HepG2 (cell line): ENCODE results near the gene NFATC2. TPM values are rescaled to one million over a fixed set of nuclear protein-coding genes. Genes with fewer than 3 reads are reported as not detected.

Source experiments
- ARID5B ChIP-seq: IDR thresholded peaks from 2 replicates; pipeline ENCODE4 v1.4.0; 2020; ENCODE audit warnings: mild to moderate bottlenecking, missing genetic modification reagents
- DPF2 ChIP-seq: sonication (generic); formaldehyde crosslinking; IDR thresholded peaks from 2 replicates; pipeline ENCODE4 v1.4.0; 2020; ENCODE audit warnings: mild to moderate bottlenecking, low read depth, missing genetic modification reagents, borderline replicate concordance
- EHMT2 ChIP-seq: fragments of 200-600 bp; sonication (generic); IDR thresholded peaks from 2 replicates; pipeline ENCODE4 v1.7.0; 2017; ENCODE audit warnings: antibody characterized with exemption, low read depth, low read length, borderline replicate concordance
- HNF1A ChIP-seq, 2 experiments: sonication (generic) in 1 of 2; formaldehyde crosslinking in 1 of 2; IDR thresholded peaks; 2 replicates each; pipeline versions ENCODE4 v1.4.0 to v1.6.1; 2016 to 2020; ENCODE audit warnings: borderline replicate concordance in 1 of 2, low read depth in 1 of 2, mild to moderate bottlenecking in 1 of 2, missing genetic modification reagents in 1 of 2
- IRF9 ChIP-seq: sonication (generic); formaldehyde crosslinking; IDR thresholded peaks from 2 replicates; pipeline ENCODE4 v1.8.0; 2022; ENCODE audit warnings: missing genetic modification reagents, mild to moderate bottlenecking, borderline replicate concordance
- SRSF4 ChIP-seq: fragments of 200-400 bp; formaldehyde crosslinking; IDR thresholded peaks from one replicate; pipeline ENCODE4 v1.6.1; 2018; ENCODE audit warnings: mild to moderate bottlenecking, low read depth, low read length, moderate library complexity; ENCODE audit not compliant: poor library complexity, severe bottlenecking
- TFDP1 ChIP-seq: IDR thresholded peaks from 2 replicates; pipeline ENCODE4 v1.6.1; 2016; ENCODE audit warnings: missing compliant biosample characterization, missing genetic modification reagents, borderline replicate concordance
- ZFY ChIP-seq: sonication (generic); formaldehyde crosslinking; IDR thresholded peaks from 2 replicates; pipeline ENCODE4 v1.4.0; 2020; ENCODE audit warnings: missing genetic modification reagents
- ZNF383 ChIP-seq: sonication (generic); formaldehyde crosslinking; IDR thresholded peaks from 2 replicates; pipeline ENCODE4 v1.4.0; 2020; ENCODE audit warnings: missing genetic modification reagents, mild to moderate bottlenecking, borderline replicate concordance
- ZNF724P ChIP-seq: sonication (generic); formaldehyde crosslinking; IDR thresholded peaks from 2 replicates; pipeline ENCODE4 v1.8.0; 2022; ENCODE audit warnings: missing genetic modification reagents, borderline replicate concordance
- polyA plus RNA-seq, 8 experiments: library from polyadenylated mRNA; depleted of rRNA in 3 of 8; stranded (reverse) in 7 of 8; unstranded in 1 of 8; fragments of >200 nt; fragmentation: Illumina TruSeq in 4 of 8; extraction: Trizol in 4 of 8; gene quantifications; 2 replicates each; pipeline versions ENCODE4 v1.2.1 to v1.2.3, GENCODE V29; 2011 to 2016; ENCODE audit warnings: low read depth in 4 of 8, missing spikeins in 1 of 8, mixed read lengths in 1 of 8; ENCODE audit not compliant: insufficient read depth in 1 of 8
- total RNA-seq, 5 experiments: library from RNA; depleted of rRNA; stranded (reverse); fragments of >200 nt; fragmentation: Illumina TruSeq; extraction: Trizol; gene quantifications; 2 replicates each; pipeline ENCODE4 v1.2.3, GENCODE V29; 2016; ENCODE audit warnings: low read depth in 1 of 5
- TF ChIP-seq, protein P1 (sequence below): sonication (generic); formaldehyde crosslinking; IDR thresholded peaks from 2 replicates; pipeline ENCODE4 v1.5.0; 2020; ENCODE audit warnings: missing genetic modification reagents, mild to moderate bottlenecking, borderline replicate concordance
- TF ChIP-seq, protein P2 (sequence below): sonication (generic); formaldehyde crosslinking; IDR thresholded peaks from 2 replicates; pipeline ENCODE4 v1.4.0; 2020; ENCODE audit warnings: missing genetic modification reagents

Gene NFATC2
- total and polyA plus RNA-seq, 2 of the 13 experiments (the other 11 are each of a cell fraction or from before 2014, with no cell fraction given), result 1.9 to 3.3 TPM

DNA sequence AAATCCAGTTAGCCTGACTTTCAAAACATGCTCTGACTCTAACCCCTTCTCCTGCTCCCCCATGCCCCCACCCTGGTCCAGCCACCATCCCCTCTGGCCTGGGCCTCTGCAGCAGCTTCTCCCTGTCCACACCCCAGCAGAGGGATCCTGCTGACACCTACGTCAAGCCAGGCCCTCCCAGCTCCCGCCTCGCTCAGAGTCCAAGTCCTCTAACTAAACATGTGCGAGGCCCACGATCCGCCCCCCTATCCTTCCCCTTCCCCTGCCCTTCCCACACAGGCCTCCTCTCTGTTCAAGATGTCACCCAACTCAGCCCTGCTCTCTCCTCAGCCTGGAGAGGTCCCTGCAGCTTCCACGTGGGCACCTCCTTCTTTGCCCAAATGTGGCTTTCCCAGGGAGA is 33.7 kb downstream of the NFATC2 start (continued):
- TF ChIP-seq HNF1A (IDR thresholded peaks at IDR 0.05; ENCODE audit: low read depth) (no peak), HNF1A (CRISPR knock-in tag; IDR thresholded peaks at IDR 0.05; ENCODE audit: borderline replicate concordance) (no peak), SRSF4 (no peak), EHMT2 (no peak; the same call in 1 of the 2 replicates), TFDP1 (CRISPR knock-in tag) (peak; percentile 81; the same call in 1 of the 2 replicates), ZFY (CRISPR knock-in tag) (peak; percentile 71), DPF2 (CRISPR knock-in tag) (0 out of 2 replicates have a peak, but pooled peaks have one; percentile 39), ZNF383 (CRISPR knock-in tag) (no peak), ZNF724P (CRISPR knock-in tag) (no peak), IRF9 (peak; percentile 54; the same call in 1 of the 2 replicates), ARID5B (CRISPR knock-in tag) (0 out of 2 replicates have a peak, but pooled peaks have one; percentile 16)
- TF ChIP-seq, protein P1, sequence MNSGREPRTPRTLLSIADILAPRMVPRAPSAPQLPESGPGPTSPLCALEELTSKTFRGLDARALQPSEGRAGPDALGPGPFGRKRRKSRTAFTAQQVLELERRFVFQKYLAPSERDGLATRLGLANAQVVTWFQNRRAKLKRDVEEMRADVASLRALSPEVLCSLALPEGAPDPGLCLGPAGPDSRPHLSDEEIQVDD (CRISPR knock-in tag), result no peak
- TF ChIP-seq, protein P2, sequence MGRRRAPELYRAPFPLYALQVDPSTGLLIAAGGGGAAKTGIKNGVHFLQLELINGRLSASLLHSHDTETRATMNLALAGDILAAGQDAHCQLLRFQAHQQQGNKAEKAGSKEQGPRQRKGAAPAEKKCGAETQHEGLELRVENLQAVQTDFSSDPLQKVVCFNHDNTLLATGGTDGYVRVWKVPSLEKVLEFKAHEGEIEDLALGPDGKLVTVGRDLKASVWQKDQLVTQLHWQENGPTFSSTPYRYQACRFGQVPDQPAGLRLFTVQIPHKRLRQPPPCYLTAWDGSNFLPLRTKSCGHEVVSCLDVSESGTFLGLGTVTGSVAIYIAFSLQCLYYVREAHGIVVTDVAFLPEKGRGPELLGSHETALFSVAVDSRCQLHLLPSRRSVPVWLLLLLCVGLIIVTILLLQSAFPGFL (CRISPR knock-in tag), result no peak
